DND-41 (cell line): ENCODE results near the gene YIPF1.

Source experiments
- ATAC-seq: fragments of 200-7000 bp; cut with Tn5 transposase; 3 replicates; pipeline ENCODE4 v1.9.1; 2021; ENCODE audit warnings: low read depth; ENCODE audit not compliant: insufficient read depth
- DNase-seq: peaks from one replicate; pipeline ENCODE4 v3.0.0-alpha.2; 2020
- H2AFZ ChIP-seq: 2 replicates; pipeline ENCODE4 v1.6.0; 2012; ENCODE audit warnings: low read depth, low read length
- H3K27ac ChIP-seq: 2 replicates; pipeline ENCODE4 v1.5.1; 2012; ENCODE audit warnings: low read length, inconsistent platforms
- H3K27me3 ChIP-seq: fragments of 200-600 bp; sonication (generic); 2 replicates; pipeline ENCODE4 v1.6.0; 2012; ENCODE audit warnings: low read length, mild to moderate bottlenecking, inconsistent platforms; ENCODE audit not compliant: insufficient read depth, poor library complexity
- H3K36me3 ChIP-seq: 2 replicates; pipeline ENCODE4 v1.5.1; 2012; ENCODE audit warnings: low read length, inconsistent platforms; ENCODE audit not compliant: insufficient read depth
- H3K4me1 ChIP-seq: 2 replicates; pipeline ENCODE4 v1.5.1; 2012; ENCODE audit warnings: mild to moderate bottlenecking, low read length; ENCODE audit not compliant: insufficient read depth
- H3K4me2 ChIP-seq: 2 replicates; pipeline ENCODE4 v1.6.0; 2012; ENCODE audit warnings: mild to moderate bottlenecking, moderate library complexity, low read length, inconsistent platforms; ENCODE audit not compliant: insufficient read depth
- H3K4me3 ChIP-seq, 2 experiments: fragments of 200-600 bp in 1 of 2; shearing (Covaris generic) in 1 of 2; 2 replicates each; pipeline ENCODE4 v1.5.1; 2012 to 2016; ENCODE audit warnings: inconsistent platforms in 2 of 2, low read length in 2 of 2, mild to moderate bottlenecking in 2 of 2, low read depth in 1 of 2, moderate library complexity in 1 of 2
- H3K79me2 ChIP-seq: 2 replicates; pipeline ENCODE4 v1.6.0; 2012; ENCODE audit warnings: low read length, inconsistent platforms; ENCODE audit not compliant: insufficient read depth
- H3K9ac ChIP-seq: 2 replicates; pipeline ENCODE4 v1.6.0; 2012; ENCODE audit warnings: low read depth, mild to moderate bottlenecking, inconsistent platforms, low read length, moderate library complexity
- H3K9me3 ChIP-seq: 2 replicates; pipeline ENCODE4 v1.5.1; 2012; ENCODE audit warnings: low read length, moderate library complexity, mild to moderate bottlenecking, inconsistent platforms; ENCODE audit not compliant: insufficient read depth, severe bottlenecking
- H4K20me1 ChIP-seq: 2 replicates; pipeline ENCODE4 v1.6.0; 2012; ENCODE audit warnings: low read length; ENCODE audit not compliant: insufficient read depth
- EZH2 ChIP-seq: IDR thresholded peaks from 3 replicates; pipeline ENCODE4 v1.6.1; 2012; ENCODE audit warnings: borderline replicate concordance, low read depth, mild to moderate bottlenecking, moderate library complexity, low read length, inconsistent platforms; ENCODE audit not compliant: severe bottlenecking
- TF ChIP-seq, protein P1 (sequence below): IDR thresholded peaks from 2 replicates; pipeline ENCODE4 v1.5.1; 2012; ENCODE audit warnings: borderline replicate concordance, low read length, moderate library complexity, mild to moderate bottlenecking; ENCODE audit not compliant: poor library complexity, severe bottlenecking; ENCODE audit errors: extremely low read depth

YIPF1 gene

DNA sequence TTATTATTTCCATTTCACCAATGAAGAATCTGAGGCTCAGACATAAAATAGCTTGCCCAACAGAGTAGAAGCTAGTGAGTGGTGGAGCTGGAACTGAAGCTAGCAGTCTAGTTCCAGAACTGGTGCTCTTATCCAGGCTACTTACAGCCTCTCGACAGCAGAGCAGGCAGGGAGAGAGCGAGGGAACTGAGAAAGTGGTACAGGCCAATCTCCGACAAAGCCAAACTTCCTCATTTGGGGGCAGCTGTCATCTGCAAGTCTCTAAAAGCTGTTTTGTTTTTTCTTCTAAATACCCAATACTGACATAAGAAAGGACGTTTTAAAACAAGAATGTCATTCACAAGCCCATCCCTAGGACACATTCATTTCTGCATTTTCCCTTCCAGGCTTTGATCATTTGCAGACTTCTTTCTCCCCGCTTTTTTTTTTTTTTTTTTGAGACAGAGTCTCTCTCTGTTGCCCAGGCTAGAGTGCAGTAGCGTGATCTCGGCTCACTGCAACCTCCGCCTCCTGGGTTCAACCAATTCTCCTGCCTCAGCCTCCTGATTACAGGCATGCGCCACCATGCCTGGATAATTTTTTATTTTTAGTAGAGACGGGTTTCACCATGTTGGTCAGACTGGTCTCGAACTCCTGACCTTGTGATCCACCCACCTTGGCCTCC lies 20.0 kb downstream of the YIPF1 start:
- ATAC-seq = no peak
- no peak for DNase-seq
- H3K79me2 ChIP-seq = no peaks in the 10 kb centered on the region
- no peak overlapping the region for H3K9ac ChIP-seq
- no peak overlapping the region for H3K27ac ChIP-seq
- H3K4me1 ChIP-seq = no peaks in the 10 kb centered on the region
- H4K20me1 ChIP-seq = no peaks in the 10 kb centered on the region
- H3K27me3 ChIP-seq = no peaks in the 10 kb centered on the region
- TF ChIP-seq, protein P1, sequence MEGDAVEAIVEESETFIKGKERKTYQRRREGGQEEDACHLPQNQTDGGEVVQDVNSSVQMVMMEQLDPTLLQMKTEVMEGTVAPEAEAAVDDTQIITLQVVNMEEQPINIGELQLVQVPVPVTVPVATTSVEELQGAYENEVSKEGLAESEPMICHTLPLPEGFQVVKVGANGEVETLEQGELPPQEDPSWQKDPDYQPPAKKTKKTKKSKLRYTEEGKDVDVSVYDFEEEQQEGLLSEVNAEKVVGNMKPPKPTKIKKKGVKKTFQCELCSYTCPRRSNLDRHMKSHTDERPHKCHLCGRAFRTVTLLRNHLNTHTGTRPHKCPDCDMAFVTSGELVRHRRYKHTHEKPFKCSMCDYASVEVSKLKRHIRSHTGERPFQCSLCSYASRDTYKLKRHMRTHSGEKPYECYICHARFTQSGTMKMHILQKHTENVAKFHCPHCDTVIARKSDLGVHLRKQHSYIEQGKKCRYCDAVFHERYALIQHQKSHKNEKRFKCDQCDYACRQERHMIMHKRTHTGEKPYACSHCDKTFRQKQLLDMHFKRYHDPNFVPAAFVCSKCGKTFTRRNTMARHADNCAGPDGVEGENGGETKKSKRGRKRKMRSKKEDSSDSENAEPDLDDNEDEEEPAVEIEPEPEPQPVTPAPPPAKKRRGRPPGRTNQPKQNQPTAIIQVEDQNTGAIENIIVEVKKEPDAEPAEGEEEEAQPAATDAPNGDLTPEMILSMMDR = no peak
- no peak for TF ChIP-seq EZH2
- no peaks in the 10 kb centered on the region for H3K9me3 ChIP-seq
- H2AFZ ChIP-seq = no peak overlapping the region
- H3K36me3 ChIP-seq = peaks cover 34% of the 10 kb centered on the region
- no peak overlapping the region for H3K4me3 ChIP-seq
- no peak overlapping the region for H3K4me2 ChIP-seq

DNA sequence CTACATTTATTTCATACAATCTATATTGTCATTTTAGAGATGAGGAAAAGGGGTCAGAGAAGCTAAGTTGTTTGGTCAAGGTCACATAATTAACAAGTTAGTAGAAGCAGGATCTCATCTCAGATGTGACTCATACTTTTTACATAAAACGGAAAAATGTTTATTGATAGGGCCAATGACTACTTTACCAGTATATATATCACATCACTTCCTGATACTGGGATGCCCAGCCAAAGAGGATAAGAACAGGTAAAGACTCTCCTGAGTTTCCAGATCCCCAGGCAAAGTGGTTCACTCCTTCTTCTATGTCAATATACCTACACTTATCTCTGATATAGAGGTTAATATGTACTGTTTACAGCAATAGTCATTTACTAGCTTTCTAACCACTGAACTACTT lies 21.0 kb downstream of the YIPF1 start:
- H3K9me3 ChIP-seq = no peaks in the 10 kb centered on the region
- no peak overlapping the region for H3K9ac ChIP-seq
- H3K4me1 ChIP-seq = no peaks in the 10 kb centered on the region
- H3K27me3 ChIP-seq = no peaks in the 10 kb centered on the region
- H4K20me1 ChIP-seq = no peaks in the 10 kb centered on the region
- no peaks in the 10 kb centered on the region for H3K79me2 ChIP-seq
- no peak overlapping the region for H2AFZ ChIP-seq
- no peak overlapping the region for H3K27ac ChIP-seq
- H3K4me3 ChIP-seq = no peak overlapping the region
- ATAC-seq (no peak), DNase-seq (no peak)
- no peak overlapping the region for H3K4me2 ChIP-seq
- TF ChIP-seq EZH2 = no peak
- TF ChIP-seq, protein P1 = no peak
- peaks cover 34% of the 10 kb centered on the region for H3K36me3 ChIP-seq

DNA sequence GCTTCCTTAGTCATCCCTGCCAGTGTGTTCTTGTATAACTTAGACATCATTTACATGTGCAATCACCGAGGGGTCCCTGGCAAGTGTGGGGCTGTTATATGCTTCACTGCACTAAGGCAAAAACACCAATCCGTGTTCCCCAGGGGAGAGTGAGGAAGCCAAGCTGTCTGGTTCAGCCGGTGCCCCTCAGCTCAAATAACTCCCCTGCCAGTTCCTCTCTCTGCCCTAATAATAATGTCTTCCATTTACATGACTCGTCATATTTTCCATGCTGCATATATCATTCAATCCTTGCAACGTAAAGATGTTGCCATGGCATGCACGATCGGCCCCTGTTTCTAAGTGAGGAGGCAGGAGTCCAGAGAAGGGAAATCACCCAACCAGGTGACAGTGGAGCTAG lies 27.1 kb downstream of the YIPF1 start:
- H3K4me3 ChIP-seq = no peak overlapping the region
- H3K27me3 ChIP-seq = no peaks in the 10 kb centered on the region
- TF ChIP-seq, protein P1 = no peak
- no peak for TF ChIP-seq EZH2
- no peak overlapping the region for H3K4me2 ChIP-seq
- H2AFZ ChIP-seq = no peak overlapping the region
- H3K79me2 ChIP-seq = no peaks in the 10 kb centered on the region
- H3K36me3 ChIP-seq = peaks cover 13% of the 10 kb centered on the region; the same call in 1 of the 2 replicates
- no peaks in the 10 kb centered on the region for H3K9me3 ChIP-seq
- H3K27ac ChIP-seq = no peak overlapping the region
- H3K9ac ChIP-seq = no peak overlapping the region
- no peak for ATAC-seq
- H3K4me1 ChIP-seq = no peaks in the 10 kb centered on the region
- DNase-seq = no peak
- no peaks in the 10 kb centered on the region; the same call in 1 of the 2 replicates for H4K20me1 ChIP-seq
